ENCODE data around the gene ZFP37. TPM values are rescaled to one million over a fixed set of nuclear protein-coding genes. Genes with fewer than 3 reads are reported as not detected.

ZFP37 gene
- polyA plus RNA-seq, 1 of the 3 experiments (the other 2 are of a cell fraction), result 0.58 TPM

- H3K9me2 ChIP-seq, result no peaks in the 10 kb centered on the region
- ChIA-PET CTCF (interaction anchor here (0.6 kb wide), 1 partner anchor 14 kb away, joined by 3 read pairs; no protein-coding TSS in a partner anchor), POLR2A (no interaction called here)
- H3F3A ChIP-seq (replicated peaks; ENCODE audit: insufficient read depth), result no peaks in the 10 kb centered on the region
- H3K4me2 ChIP-seq, result no peak overlapping the region
- H3K4me3 ChIP-seq (ENCODE audit: low read depth in 2 of 2, low read length in 1 of 2), result no peak overlapping the region; a peak in 1 of 4 replicates
- no peak overlapping the region for H2AFZ ChIP-seq (ENCODE audit: low read depth)
- H3K9ac ChIP-seq, result no peak overlapping the region
- no peaks in the 10 kb centered on the region for H3K4me1 ChIP-seq (ENCODE audit: control insufficient read depth in 1 of 2, insufficient read depth in 2 of 2, low read depth in 1 of 2, low read length in 1 of 2)
- H3K27me3 ChIP-seq (ENCODE audit: insufficient read depth), result no peaks in the 10 kb centered on the region
- no peak overlapping the region for H3K27ac ChIP-seq (ENCODE audit: low read depth in 2 of 2, low read length in 1 of 2)
- no peak for DNase-seq
- H3K9me3 ChIP-seq, result peaks cover 54% of the 10 kb centered on the region
- no peaks in the 10 kb centered on the region for H4K20me1 ChIP-seq (ENCODE audit: insufficient read depth)
- TF ChIP-seq POLR2AphosphoS5 (IDR thresholded peaks at IDR 0.05; ENCODE audit: low read depth, low read length) (no peak), CTCF (IDR thresholded peaks at IDR 0.05) (no peak), EP300 (IDR thresholded peaks at IDR 0.05; ENCODE audit: borderline replicate concordance in 1 of 2, low read depth in 1 of 2, low read length in 1 of 2) (no peak), ELF1 (IDR thresholded peaks at IDR 0.05) (no peak), MAX (IDR thresholded peaks at IDR 0.05; ENCODE audit: low read depth) (no peak), GATA2 (CRISPR knock-in tag; IDR thresholded peaks at IDR 0.05) (no peak), JUND (IDR thresholded peaks at IDR 0.05) (no peak), TCF12 (IDR thresholded peaks at IDR 0.05) (no peak), SIN3A (IDR thresholded peaks at IDR 0.05; ENCODE audit: borderline replicate concordance, low read depth, low read length) (no peak), NRF1 (IDR thresholded peaks at IDR 0.05; ENCODE audit: low read depth, low read length) (no peak), IRF3 (IDR thresholded peaks at IDR 0.05; ENCODE audit: low read depth, low read length) (no peak), TAF1 (IDR thresholded peaks at IDR 0.05; ENCODE audit: borderline replicate concordance, low read depth, low read length) (no peak), TEAD4 (IDR thresholded peaks at IDR 0.05; ENCODE audit: borderline replicate concordance, insufficient read depth) (no peak), RCOR1 (IDR thresholded peaks at IDR 0.05; ENCODE audit: low read length) (no peak)
- H3K36me3 ChIP-seq (replicated peaks in 1 of 2; ENCODE audit: control insufficient read depth in 1 of 2, insufficient read depth in 2 of 2, low read length in 1 of 2), result peaks cover 40 to 52% of the 10 kb centered on the region in 2 experiments
- no peaks in the 10 kb centered on the region; the same call in 1 of the 2 replicates for H3K79me2 ChIP-seq (ENCODE audit: insufficient read depth)
- WGBS (ENCODE audit: low lambda C conversion rate), result 92% methylated on average over 4 of the region's 4 CpGs
These were observed 13.5 kb downstream of the ZFP37 start for GRCh38 chr9:113042884-113043657.

GRCh38 chr9:113026200-113026599 lies 30.3 kb downstream of the ZFP37 start:
- CTCF ChIA-PET, result interaction anchor here (1.2 to 1.5 kb wide), 3 partner anchors 14 to 55 kb away, joined by 3 to 4 read pairs (median 4); partner anchors contain the start of gene ZNF883

More at GRCh38 chr9:113026200-113026599, 30.3 kb downstream of the ZFP37 start:
- no peak for DNase-seq
- Histone ChIP-seq H3F3A (replicated peaks; ENCODE audit: insufficient read depth) (no peaks in the 10 kb centered on the region), H2AFZ (ENCODE audit: low read depth) (no peak overlapping the region), H3K36me3 (replicated peaks in 1 of 2; ENCODE audit: control insufficient read depth in 1 of 2, insufficient read depth in 2 of 2, low read length in 1 of 2) (no peaks in the 10 kb centered on the region), H3K9ac (no peak overlapping the region), H3K4me1 (ENCODE audit: control insufficient read depth in 1 of 2, insufficient read depth in 2 of 2, low read depth in 1 of 2, low read length in 1 of 2) (no peaks in the 10 kb centered on the region), H3K4me2 (no peak overlapping the region), H3K9me3 (no peaks in the 10 kb centered on the region), H3K4me3 (ENCODE audit: low read depth in 2 of 2, low read length in 1 of 2) (no peak overlapping the region), H3K27me3 (ENCODE audit: insufficient read depth) (no peaks in the 10 kb centered on the region), H3K9me2 (no peaks in the 10 kb centered on the region), H3K79me2 (ENCODE audit: insufficient read depth) (no peaks in the 10 kb centered on the region), H4K20me1 (ENCODE audit: insufficient read depth) (no peaks in the 10 kb centered on the region), H3K27ac (ENCODE audit: low read depth in 2 of 2, low read length in 1 of 2) (no peak overlapping the region)
- WGBS (ENCODE audit: low lambda C conversion rate), result 0% methylated on average over 1 of the region's 1 CpG
- TF ChIP-seq PBX3 (IDR thresholded peaks at IDR 0.05) (no peak), TCF12 (IDR thresholded peaks at IDR 0.05) (no peak), RFX5 (IDR thresholded peaks at IDR 0.05; ENCODE audit: low read length) (no peak), TEAD4 (IDR thresholded peaks at IDR 0.05; ENCODE audit: borderline replicate concordance, insufficient read depth) (no peak), MEF2A (IDR thresholded peaks at IDR 0.05; ENCODE audit: borderline replicate concordance, low read depth) (no peak), MAX (IDR thresholded peaks at IDR 0.05; ENCODE audit: low read depth) (no peak), TAF1 (IDR thresholded peaks at IDR 0.05; ENCODE audit: borderline replicate concordance, low read depth, low read length) (no peak), CHD2 (IDR thresholded peaks at IDR 0.05; ENCODE audit: low read length, partially characterized antibody) (no peak), POLR2AphosphoS5 (IDR thresholded peaks at IDR 0.05; ENCODE audit: low read depth, low read length) (no peak), FOSL2 (IDR thresholded peaks at IDR 0.05; ENCODE audit: borderline replicate concordance, low read depth) (no peak), CTCF (IDR thresholded peaks at IDR 0.05) (no peak)
- POLR2A ChIA-PET, result no interaction called here

Data from SK-N-SH (cell line).